IPS DF 6.9 (cell line): ENCODE results near the gene GORAB.

Source experiments
- DNase-seq: peaks from one replicate; pipeline ENCODE4 v3.0.0-alpha.2; 2013; ENCODE audit warnings: low read depth, low spot score
- H3K27ac ChIP-seq: one replicate; pipeline ENCODE4 v1.5.1; 2013; ENCODE audit warnings: low read length, control low read depth
- H3K27me3 ChIP-seq: 2 replicates; pipeline ENCODE4 v1.6.1; 2013; ENCODE audit warnings: mild to moderate bottlenecking, low read length; ENCODE audit not compliant: control insufficient read depth, insufficient read depth
- H3K36me3 ChIP-seq: 2 replicates; pipeline ENCODE4 v1.6.1; 2013; ENCODE audit warnings: low read length; ENCODE audit not compliant: control insufficient read depth, insufficient read depth
- H3K4me1 ChIP-seq: 2 replicates; pipeline ENCODE4 v1.6.1; 2013; ENCODE audit warnings: low read length; ENCODE audit not compliant: control insufficient read depth, insufficient read depth
- H3K4me3 ChIP-seq: 2 replicates; pipeline ENCODE4 v1.5.1; 2013; ENCODE audit warnings: mild to moderate bottlenecking, low read length
- H3K9me3 ChIP-seq: 2 replicates; pipeline ENCODE4 v1.6.1; 2013; ENCODE audit warnings: low read length, inconsistent platforms; ENCODE audit not compliant: control insufficient read depth, insufficient read depth
- WGBS: extraction: QIAGEN DNeasy Blood & Tissue Kit; methylation state at CpG from one replicate; pipeline ENCODE4 v1.1.7; 2013; ENCODE audit warnings: mixed read lengths, missing lambda C conversion rate; ENCODE audit not compliant: insufficient read length, insufficient coverage; 5-methylcytosine and 5-hydroxymethylcytosine counted together

Gene GORAB

DNA sequence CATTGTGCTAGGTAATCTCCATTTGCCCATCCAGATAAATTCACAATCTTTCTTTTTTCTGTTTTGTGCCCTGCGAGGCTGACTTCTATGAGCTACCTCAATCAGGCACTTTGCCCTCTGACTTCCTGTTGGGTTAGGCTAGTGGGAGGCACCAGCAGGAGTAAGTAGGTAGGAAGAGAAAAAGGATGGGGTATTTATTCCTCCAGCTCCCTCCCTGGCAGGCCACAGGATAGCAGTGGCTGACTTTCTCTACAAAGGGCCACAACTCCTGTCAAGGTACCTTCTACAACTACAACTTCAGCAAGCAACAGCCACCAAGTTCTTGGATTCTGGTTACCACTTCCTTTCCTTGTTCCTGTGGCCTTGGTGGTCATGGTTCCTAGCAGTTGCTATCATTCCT is 18.8 kb upstream of the GORAB start:
- Histone ChIP-seq H3K27ac (no peak overlapping the region), H3K36me3 (no peaks in the 10 kb centered on the region), H3K4me3 (no peak overlapping the region), H3K4me1 (0 out of 2 replicates have a peak, but pooled peaks cover 1% of the 10 kb centered on the region), H3K27me3 (no peaks in the 10 kb centered on the region), H3K9me3 (no peaks in the 10 kb centered on the region)
- DNase-seq, result no peak
- WGBS, result no CpG with 5 or more reads among the region's 1 CpG

DNA sequence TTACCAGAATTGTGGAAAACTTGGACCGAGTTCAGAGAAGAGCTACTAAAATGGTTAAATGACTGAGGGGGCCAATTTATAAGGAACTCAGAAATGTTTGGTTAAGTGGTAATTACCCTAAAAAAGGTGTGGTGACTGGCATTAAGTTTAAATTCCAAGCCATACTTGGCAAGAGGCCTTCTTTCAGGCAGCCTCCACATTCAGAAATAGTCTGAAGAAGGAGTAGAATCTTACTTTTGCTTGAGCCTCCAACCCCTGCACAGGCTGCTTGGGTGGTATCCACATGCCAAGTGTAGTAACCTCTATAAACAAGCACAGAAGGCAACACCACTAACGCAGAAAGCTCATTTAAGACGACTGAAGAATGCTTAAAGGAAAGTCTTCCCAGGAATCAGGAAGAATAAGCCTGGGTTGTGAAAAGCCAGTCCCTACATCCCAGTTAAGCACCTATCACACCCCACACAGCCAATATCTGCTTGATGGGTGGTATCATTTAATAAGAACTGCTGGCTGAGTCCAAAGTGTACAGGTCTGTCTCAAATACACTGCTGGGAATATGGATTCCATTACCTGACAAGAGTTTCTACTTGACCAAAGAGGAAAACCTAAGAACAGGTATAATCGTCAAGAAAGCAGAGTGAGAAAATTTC is 13.7 kb upstream of the GORAB start:
- Histone ChIP-seq H3K27ac (no peak overlapping the region), H3K4me1 (no peaks in the 10 kb centered on the region), H3K27me3 (no peaks in the 10 kb centered on the region), H3K4me3 (no peak overlapping the region), H3K36me3 (no peaks in the 10 kb centered on the region), H3K9me3 (no peaks in the 10 kb centered on the region)
- no CpG with 5 or more reads among the region's 4 CpGs for WGBS
- no peak for DNase-seq

DNA sequence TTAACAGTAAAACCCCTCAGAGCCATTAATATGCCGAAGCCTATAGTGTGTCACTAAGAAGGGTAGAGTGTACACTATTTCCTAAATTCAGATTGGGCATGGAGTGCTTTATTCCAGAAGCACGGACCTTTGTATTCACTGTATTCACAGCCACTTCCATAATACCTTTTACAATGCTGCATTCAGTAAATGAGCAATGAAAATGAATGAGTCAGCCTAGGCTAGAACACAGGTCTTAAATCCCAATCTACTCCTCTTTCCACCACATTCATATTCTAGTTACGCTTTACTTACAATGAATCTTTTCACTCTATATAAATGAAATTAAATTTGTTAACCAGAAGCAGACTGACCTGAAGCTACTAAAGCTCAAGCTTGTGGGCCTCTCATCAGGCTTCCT is 13.0 kb upstream of the GORAB start:
- H3K4me1 ChIP-seq, result no peaks in the 10 kb centered on the region
- H3K36me3 ChIP-seq, result no peaks in the 10 kb centered on the region
- H3K27ac ChIP-seq, result no peak overlapping the region
- no peak overlapping the region for H3K4me3 ChIP-seq
- H3K27me3 ChIP-seq, result no peaks in the 10 kb centered on the region
- no peak for DNase-seq
- WGBS, result 100% methylated on average over 1 of the region's 3 CpGs
- no peaks in the 10 kb centered on the region for H3K9me3 ChIP-seq

DNA sequence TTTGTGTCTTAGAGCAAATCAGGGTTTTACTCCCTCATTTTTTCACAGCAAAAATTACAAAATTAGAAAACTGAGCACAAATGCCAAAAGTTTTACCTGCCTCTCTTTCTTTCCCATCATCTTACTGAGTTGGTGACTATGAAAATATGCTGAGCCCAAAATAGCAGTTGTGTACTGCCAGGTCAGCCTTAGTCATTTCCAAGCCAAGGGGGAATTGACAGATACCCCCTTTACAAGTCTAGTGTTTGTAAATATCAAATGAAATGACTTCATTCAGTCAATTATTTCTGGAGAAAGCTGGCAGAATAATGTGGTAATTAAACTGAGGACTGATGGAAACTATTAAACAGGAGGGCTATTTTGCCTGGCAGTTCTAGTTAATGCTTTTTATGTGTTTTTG is 11.4 kb upstream of the GORAB start:
- Histone ChIP-seq H3K27ac (no peak overlapping the region), H3K36me3 (no peaks in the 10 kb centered on the region), H3K4me1 (no peaks in the 10 kb centered on the region), H3K27me3 (no peaks in the 10 kb centered on the region), H3K9me3 (no peaks in the 10 kb centered on the region), H3K4me3 (no peak overlapping the region)
- DNase-seq, result no peak

DNA sequence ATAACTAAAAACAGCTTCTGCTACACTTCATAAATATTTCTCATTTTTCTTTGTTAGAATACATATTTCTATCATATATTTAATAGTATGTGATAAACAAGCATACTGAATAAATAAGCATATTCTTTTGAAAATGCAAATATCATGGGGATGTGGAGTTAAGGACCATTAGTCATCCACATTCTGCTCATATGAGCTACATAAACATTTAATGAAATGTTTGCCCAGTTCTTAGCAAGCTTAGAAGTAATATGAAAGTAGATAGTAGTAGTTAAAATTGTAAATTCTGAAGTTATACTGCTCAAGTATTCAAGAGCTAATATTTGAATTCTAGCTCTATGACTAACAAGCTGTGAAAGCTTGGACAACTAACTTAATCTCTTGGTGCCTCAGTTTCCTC is 10.1 kb upstream of the GORAB start:
- Histone ChIP-seq H3K27me3 (no peaks in the 10 kb centered on the region), H3K4me3 (no peak overlapping the region), H3K9me3 (no peaks in the 10 kb centered on the region), H3K27ac (no peak overlapping the region), H3K36me3 (no peaks in the 10 kb centered on the region), H3K4me1 (no peaks in the 10 kb centered on the region)
- DNase-seq, result no peak

DNA sequence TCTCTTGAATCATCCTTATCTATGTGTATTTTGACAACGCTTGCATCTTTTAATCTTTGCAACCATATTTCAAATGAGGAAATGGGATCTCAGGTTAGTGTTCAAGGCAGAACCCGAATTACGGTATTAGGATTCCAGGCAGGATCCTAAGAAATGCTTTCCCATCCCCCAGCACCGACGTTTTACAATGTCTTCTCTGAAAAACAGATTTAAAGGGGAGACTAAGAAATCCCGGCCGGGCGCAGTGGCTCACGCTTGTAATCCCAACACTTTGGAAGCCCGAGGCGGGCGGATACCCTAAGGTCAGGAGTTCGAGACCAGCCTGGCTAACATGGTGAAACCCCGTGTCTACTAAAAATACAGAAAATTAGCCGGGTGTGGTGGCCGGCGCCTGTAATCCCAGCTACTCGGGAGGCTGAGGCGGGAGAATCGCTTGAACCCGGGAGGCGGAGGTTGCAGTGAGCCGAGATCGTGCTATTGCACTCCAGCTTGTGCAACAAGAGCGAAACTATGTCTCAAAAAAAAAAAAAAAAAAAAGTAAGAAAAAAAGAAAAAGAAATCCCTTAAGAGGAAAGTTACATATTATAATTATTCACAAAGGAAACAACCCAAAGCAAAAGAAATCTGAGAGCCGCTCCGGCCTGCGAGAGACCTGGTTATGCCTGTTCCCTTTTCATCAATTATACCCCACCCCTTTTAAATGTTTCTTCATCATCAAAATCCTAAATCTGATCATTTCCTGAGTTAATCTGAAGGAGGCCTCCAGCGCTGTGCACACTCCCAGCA is 801 bp upstream of the GORAB start:
- Histone ChIP-seq H3K4me1 (no peaks in the 10 kb centered on the region), H3K27me3 (no peaks in the 10 kb centered on the region), H3K27ac (no peak overlapping the region), H3K4me3 (peak overlapping the region; percentile 96; the same call in 1 of the 2 replicates), H3K36me3 (no peaks in the 10 kb centered on the region), H3K9me3 (no peaks in the 10 kb centered on the region)
- WGBS, result no CpG with 5 or more reads among the region's 29 CpGs
- no peak for DNase-seq

DNA sequence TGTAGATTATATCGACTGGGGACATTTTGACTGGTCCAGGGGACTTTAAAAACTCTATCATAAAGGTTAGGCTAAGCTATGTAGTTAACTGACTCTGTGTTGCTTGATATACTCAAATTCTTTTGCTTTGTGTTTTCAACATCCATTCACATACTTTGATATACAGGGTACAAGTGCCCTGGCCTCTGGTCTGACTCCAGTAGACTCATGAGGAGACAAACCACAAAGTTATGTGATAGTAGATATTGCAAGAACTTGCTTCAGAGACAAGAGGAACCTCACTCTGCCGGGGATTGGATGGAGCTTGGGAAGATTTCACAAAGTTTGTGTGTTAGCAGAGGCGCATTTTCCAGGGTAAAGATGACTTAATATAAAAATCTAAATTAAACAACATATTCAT is 1.3 kb downstream of the GORAB start:
- Histone ChIP-seq H3K4me3 (no peak overlapping the region), H3K27ac (no peak overlapping the region), H3K36me3 (no peaks in the 10 kb centered on the region), H3K9me3 (no peaks in the 10 kb centered on the region), H3K4me1 (no peaks in the 10 kb centered on the region), H3K27me3 (no peaks in the 10 kb centered on the region)
- no CpG with 5 or more reads among the region's 3 CpGs for WGBS
- DNase-seq, result no peak

DNA sequence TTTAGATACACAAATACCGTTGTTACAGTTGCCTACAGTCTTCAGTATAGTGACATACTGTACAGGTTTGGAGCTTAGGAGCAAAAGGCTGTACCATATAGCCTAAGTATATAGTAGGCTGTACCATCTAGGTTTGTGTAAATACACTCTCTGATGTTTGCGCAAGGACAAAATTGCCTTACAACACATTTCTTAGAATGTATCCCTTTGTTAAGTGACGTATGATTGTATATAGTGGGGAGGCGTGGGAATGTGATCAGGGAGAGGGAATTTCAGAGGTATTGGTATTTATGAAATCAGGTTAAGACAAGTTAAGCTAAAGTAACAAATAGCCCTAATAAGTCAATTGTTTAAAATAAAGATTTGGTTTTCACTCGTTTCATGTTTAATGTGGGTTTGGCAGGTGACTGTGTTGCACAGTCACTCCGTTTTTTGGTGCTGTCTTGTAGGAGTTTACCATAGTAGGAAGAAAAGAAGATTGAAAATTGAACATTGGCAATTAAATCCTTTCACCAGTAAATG is 2.7 kb downstream of the GORAB start:
- Histone ChIP-seq H3K9me3 (no peaks in the 10 kb centered on the region), H3K4me3 (no peak overlapping the region), H3K27me3 (no peaks in the 10 kb centered on the region), H3K27ac (no peak overlapping the region), H3K4me1 (no peaks in the 10 kb centered on the region), H3K36me3 (no peaks in the 10 kb centered on the region)
- WGBS, result 100% methylated on average over 2 of the region's 6 CpGs
- no peak for DNase-seq

DNA sequence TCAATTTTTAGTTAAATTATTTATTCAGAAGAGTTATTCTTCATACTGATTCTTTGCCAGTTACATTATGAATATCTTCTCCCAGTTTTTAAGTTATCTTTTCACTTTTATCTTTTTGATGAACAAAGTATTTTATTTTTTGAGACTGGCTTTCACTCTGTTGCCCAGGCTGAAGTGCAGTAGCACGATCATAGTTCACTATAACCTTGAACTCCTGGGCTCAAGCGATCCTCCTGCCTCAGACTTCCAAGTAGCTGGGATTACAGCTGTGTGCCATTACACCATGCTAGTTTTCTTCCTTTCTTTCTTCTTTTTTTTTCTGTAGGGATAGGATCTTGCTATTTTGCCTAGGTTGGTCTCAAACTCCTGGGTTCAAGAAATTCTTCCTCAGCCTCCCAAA is 3.5 kb downstream of the GORAB start:
- no peak for DNase-seq
- Histone ChIP-seq H3K27ac (no peak overlapping the region), H3K36me3 (no peaks in the 10 kb centered on the region), H3K4me3 (no peak overlapping the region), H3K27me3 (no peaks in the 10 kb centered on the region), H3K4me1 (no peaks in the 10 kb centered on the region), H3K9me3 (no peaks in the 10 kb centered on the region)
- no CpG with 5 or more reads among the region's 2 CpGs for WGBS

DNA sequence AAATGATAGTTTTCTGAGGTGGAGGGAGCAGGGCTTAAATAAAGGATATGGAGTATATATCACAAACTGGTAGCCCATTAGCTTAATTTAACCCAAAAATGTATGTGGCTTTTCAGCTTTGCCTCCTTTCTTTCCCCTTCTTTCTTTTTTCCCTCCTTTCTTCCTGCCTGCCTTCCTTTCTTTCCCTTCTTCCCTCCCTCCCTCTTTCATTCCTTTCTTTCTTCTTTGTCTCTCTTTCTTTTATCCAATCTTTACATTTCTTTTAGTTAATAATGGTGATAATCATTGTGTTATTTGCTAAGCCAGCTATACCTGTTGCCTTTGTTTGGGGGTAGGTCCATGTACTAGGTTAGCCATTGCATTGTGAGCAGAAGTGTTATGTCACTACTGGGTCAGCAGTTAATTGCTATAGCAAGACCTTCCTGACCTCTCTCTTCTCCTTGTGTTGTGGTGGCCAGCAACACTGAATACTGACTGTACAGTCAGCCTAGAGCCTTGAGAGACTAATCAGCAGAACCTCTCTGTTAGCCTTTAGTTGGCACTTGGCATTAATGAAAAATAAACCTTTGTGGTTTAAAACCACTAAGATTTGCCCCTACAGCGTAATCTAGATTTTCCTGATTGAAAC is 5.1 kb downstream of the GORAB start:
- Histone ChIP-seq H3K27ac (no peak overlapping the region), H3K4me1 (no peaks in the 10 kb centered on the region), H3K9me3 (no peaks in the 10 kb centered on the region), H3K36me3 (no peaks in the 10 kb centered on the region), H3K27me3 (no peaks in the 10 kb centered on the region), H3K4me3 (no peak overlapping the region)
- no CpG with 5 or more reads among the region's 1 CpG for WGBS
- DNase-seq, result no peak
